Testis (tissue), 2 donors: ENCODE measurements around the gene TTLL5.

Experiments
- CTCF ChIP-seq, 3 experiments: fragments of 450-650 bp in 2 of 3; fragments of 200-600 bp in 1 of 3; sonication (generic) in 1 of 3; IDR thresholded peaks; one replicate each; pipeline ENCODE4 v1.5.1; 2016 to 2019; ENCODE audit warnings: antibody characterized with exemption in 3 of 3, mild to moderate bottlenecking in 2 of 3, moderate library complexity in 1 of 3
- POLR2A ChIP-seq: fragments of 450-650 bp; IDR thresholded peaks from one replicate; pipeline ENCODE4 v1.6.1; 2017; ENCODE audit warnings: antibody characterized with exemption, mild to moderate bottlenecking, moderate library complexity

- TF ChIP-seq CTCF (IDR thresholded peaks at IDR 0.05) (no peak), POLR2A (no peak)
These were observed 120.0 kb downstream of the TTLL5 start for GRCh38 chr14:75781096-75781495.
